HepG2 (cell line): ENCODE data around the gene IGDCC3. TPM values are rescaled to one million over a fixed set of nuclear protein-coding genes. Genes with fewer than 3 reads are reported as not detected.

Experiments used
- ARID4A ChIP-seq: sonication (generic); formaldehyde crosslinking; IDR thresholded peaks from 2 replicates; pipeline ENCODE4 v1.5.0; 2020; ENCODE audit warnings: mild to moderate bottlenecking, missing genetic modification reagents, borderline replicate concordance
- DPF2 ChIP-seq: sonication (generic); formaldehyde crosslinking; IDR thresholded peaks from 2 replicates; pipeline ENCODE4 v1.4.0; 2020; ENCODE audit warnings: mild to moderate bottlenecking, low read depth, missing genetic modification reagents, borderline replicate concordance
- HNRNPH1 ChIP-seq: fragments of 200-400 bp; formaldehyde crosslinking; optimal IDR thresholded peaks from 2 replicates; pipeline ENCODE3; 2017; ENCODE audit warnings: mild to moderate bottlenecking, low read depth, low read length
- KLF15 ChIP-seq: sonication (generic); formaldehyde crosslinking; IDR thresholded peaks from 2 replicates; pipeline ENCODE4 v1.8.1; 2023; ENCODE audit warnings: borderline replicate concordance, mild to moderate bottlenecking, inconsistent platforms, missing genetic modification reagents, mixed read lengths
- MAZ ChIP-seq, 2 experiments: sonication (generic) in 1 of 2; formaldehyde crosslinking in 1 of 2; IDR thresholded peaks; 2 replicates each; pipeline versions ENCODE4 v1.5.0 to v1.6.1; 2012 to 2020; ENCODE audit warnings: low read depth in 2 of 2, mild to moderate bottlenecking in 2 of 2, borderline replicate concordance in 1 of 2, improper control_type of control experiment in 1 of 2, low read length in 1 of 2, missing genetic modification reagents in 1 of 2, moderate library complexity in 1 of 2
- MYC ChIP-seq: sonication (generic); formaldehyde crosslinking; IDR thresholded peaks from 2 replicates; pipeline ENCODE4 v1.9.0; 2021; ENCODE audit warnings: missing genetic modification reagents, borderline replicate concordance
- NFKBIZ ChIP-seq: IDR thresholded peaks from 2 replicates; pipeline ENCODE4 v1.6.1; 2018; ENCODE audit warnings: missing genetic modification reagents, missing compliant biosample characterization
- NKX3-1 ChIP-seq: sonication (generic); formaldehyde crosslinking; IDR thresholded peaks from 2 replicates; pipeline ENCODE4 v1.5.0; 2020; ENCODE audit warnings: missing genetic modification reagents
- NR0B2 ChIP-seq: sonication (generic); formaldehyde crosslinking; IDR thresholded peaks from 2 replicates; pipeline ENCODE4 v1.4.0; 2020; ENCODE audit warnings: mild to moderate bottlenecking, missing genetic modification reagents
- PHB2 ChIP-seq: fragments of 450-650 bp; IDR thresholded peaks from 2 replicates; pipeline ENCODE4 v1.6.1; 2018; ENCODE audit not compliant: partially characterized antibody
- RFXAP ChIP-seq: sonication (generic); formaldehyde crosslinking; IDR thresholded peaks from 2 replicates; pipeline ENCODE4 v1.4.0; 2020; ENCODE audit warnings: missing genetic modification reagents, borderline replicate concordance
- SP1 ChIP-seq, 2 experiments: fragments of 450-650 bp in 1 of 2; sonication (generic) in 1 of 2; formaldehyde crosslinking in 1 of 2; IDR thresholded peaks; 2 replicates each; pipeline versions ENCODE4 v1.4.0 to v1.6.1; 2016 to 2020; ENCODE audit warnings: missing genetic modification reagents in 1 of 2
- TMF1 ChIP-seq: sonication (generic); formaldehyde crosslinking; IDR thresholded peaks from 2 replicates; pipeline ENCODE4 v1.8.1; 2022; ENCODE audit warnings: low read depth, missing genetic modification reagents
- TRAFD1 ChIP-seq: sonication (generic); formaldehyde crosslinking; IDR thresholded peaks from 2 replicates; pipeline ENCODE4 v1.5.1; 2020; ENCODE audit warnings: missing genetic modification reagents, mild to moderate bottlenecking, borderline replicate concordance
- YEATS4 ChIP-seq: sonication (generic); formaldehyde crosslinking; IDR thresholded peaks from 2 replicates; pipeline ENCODE4 v1.4.0; 2020; ENCODE audit warnings: missing genetic modification reagents, borderline replicate concordance
- ZFP36 ChIP-seq: fragments of 150-350 bp; IDR thresholded peaks from 2 replicates; pipeline ENCODE4 v1.6.1; 2018; ENCODE audit warnings: borderline replicate concordance, low read length, low read depth; ENCODE audit not compliant: partially characterized antibody
- ZNF263 ChIP-seq: sonication (generic); formaldehyde crosslinking; IDR thresholded peaks from 2 replicates; pipeline ENCODE4 v1.4.0; 2020; ENCODE audit warnings: missing genetic modification reagents
- ZNF343 ChIP-seq: sonication (generic); formaldehyde crosslinking; IDR thresholded peaks from 2 replicates; pipeline ENCODE4 v1.4.0; 2020; ENCODE audit warnings: mild to moderate bottlenecking, missing genetic modification reagents
- ZNF558 ChIP-seq: sonication (generic); formaldehyde crosslinking; IDR thresholded peaks from 2 replicates; pipeline ENCODE4 v1.9.0; 2022; ENCODE audit warnings: mild to moderate bottlenecking, missing genetic modification reagents, borderline replicate concordance
- ZNF563 ChIP-seq: sonication (generic); formaldehyde crosslinking; IDR thresholded peaks from 2 replicates; pipeline ENCODE4 v1.8.0; 2022; ENCODE audit warnings: mild to moderate bottlenecking, moderate library complexity, missing genetic modification reagents
- ZNF569 ChIP-seq: sonication (generic); formaldehyde crosslinking; IDR thresholded peaks from 2 replicates; pipeline ENCODE4 v1.5.0; 2020; ENCODE audit warnings: mild to moderate bottlenecking, missing genetic modification reagents, moderate library complexity, borderline replicate concordance
- polyA plus RNA-seq, 8 experiments: library from polyadenylated mRNA; depleted of rRNA in 3 of 8; stranded (reverse) in 7 of 8; unstranded in 1 of 8; fragments of >200 nt; fragmentation: Illumina TruSeq in 4 of 8; extraction: Trizol in 4 of 8; gene quantifications; 2 replicates each; pipeline versions ENCODE4 v1.2.1 to v1.2.3, GENCODE V29; 2011 to 2016; ENCODE audit warnings: low read depth in 4 of 8, missing spikeins in 1 of 8, mixed read lengths in 1 of 8; ENCODE audit not compliant: insufficient read depth in 1 of 8
- total RNA-seq, 5 experiments: library from RNA; depleted of rRNA; stranded (reverse); fragments of >200 nt; fragmentation: Illumina TruSeq; extraction: Trizol; gene quantifications; 2 replicates each; pipeline ENCODE4 v1.2.3, GENCODE V29; 2016; ENCODE audit warnings: low read depth in 1 of 5
- TF ChIP-seq, protein P1 (sequence below): IDR thresholded peaks from 2 replicates; pipeline ENCODE4 v1.6.1; 2012; ENCODE audit warnings: inconsistent platforms

The IGDCC3 gene
- total and polyA plus RNA-seq, 2 of the 13 experiments (the other 11 are each of a cell fraction or from before 2014, with no cell fraction given): 30.1 to 51.8 TPM

DNA sequence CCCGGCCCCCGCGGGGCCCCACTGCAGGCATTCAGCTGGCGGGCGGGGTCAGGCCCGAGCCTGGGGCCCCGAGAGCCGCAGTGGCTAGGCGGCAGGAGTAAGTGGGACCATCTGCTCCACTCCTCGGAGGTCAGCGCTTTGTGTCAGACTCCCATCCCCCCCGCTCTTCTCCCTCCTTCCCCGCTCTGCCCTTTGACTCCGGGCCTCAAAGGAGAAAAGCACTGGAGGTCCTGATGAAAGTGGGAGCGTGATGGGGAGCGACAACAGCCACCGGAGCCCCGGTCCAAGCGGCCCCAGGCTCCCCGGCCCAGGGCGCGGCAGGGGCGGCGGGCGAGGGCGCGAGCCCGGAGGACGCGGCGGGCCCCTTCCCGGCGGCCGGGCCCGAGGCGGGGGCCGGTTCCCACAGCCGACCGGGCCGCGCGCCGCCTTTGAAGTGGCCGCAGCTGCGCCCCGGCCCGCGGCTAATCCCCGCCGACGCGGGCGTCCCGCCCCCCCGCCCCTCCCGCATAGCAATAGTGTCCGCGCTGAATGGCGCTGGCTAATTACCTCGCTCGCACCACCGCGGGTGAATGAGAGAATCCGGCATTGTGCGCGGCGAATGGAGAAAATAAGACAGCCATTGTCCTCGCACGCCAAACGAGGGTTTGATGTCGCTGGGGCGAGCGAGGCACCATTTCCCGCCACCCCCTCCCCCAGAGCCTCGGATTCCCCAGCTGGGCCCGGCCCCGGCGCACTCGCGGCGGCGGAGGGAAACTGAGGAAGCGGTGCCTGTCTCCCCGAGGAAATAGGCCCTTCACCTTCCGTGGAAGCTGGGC lies 22.4 kb downstream of the IGDCC3 start (continued):
- TF ChIP-seq DPF2 (CRISPR knock-in tag) (no peak), MYC (CRISPR knock-in tag) (0 out of 2 replicates have a peak, but pooled peaks have one; percentile 39), ARID4A (CRISPR knock-in tag) (peak; percentile 44; the same call in 1 of the 2 replicates), TMF1 (CRISPR knock-in tag) (no peak), ZNF569 (CRISPR knock-in tag) (no peak), NKX3-1 (peak; percentile 45; the same call in 1 of the 2 replicates), RFXAP (CRISPR knock-in tag) (0 out of 2 replicates have a peak, but pooled peaks have one; percentile 48), SP1 (IDR thresholded peaks at IDR 0.05) (no peak), SP1 (CRISPR knock-in tag; IDR thresholded peaks at IDR 0.05) (no peak), YEATS4 (peak; percentile 42; the same call in 1 of the 2 replicates), ZNF563 (CRISPR knock-in tag) (no peak; the same call in 1 of the 2 replicates), ZFP36 (no peak), ZNF343 (CRISPR knock-in tag) (no peak), ZNF558 (CRISPR knock-in tag) (no peak), HNRNPH1 (no peak), NFKBIZ (CRISPR knock-in tag) (no peak), ZNF263 (CRISPR knock-in tag) (no peak), TRAFD1 (CRISPR knock-in tag) (no peak), MAZ (IDR thresholded peaks at IDR 0.05; ENCODE audit: borderline replicate concordance, low read depth, low read length) (no peak), MAZ (CRISPR knock-in tag; IDR thresholded peaks at IDR 0.05; ENCODE audit: low read depth) (0 out of 2 replicates have a peak, but pooled peaks have one; percentile 13), NR0B2 (CRISPR knock-in tag) (no peak), PHB2 (no peak), KLF15 (no peak)
- TF ChIP-seq, protein P1, sequence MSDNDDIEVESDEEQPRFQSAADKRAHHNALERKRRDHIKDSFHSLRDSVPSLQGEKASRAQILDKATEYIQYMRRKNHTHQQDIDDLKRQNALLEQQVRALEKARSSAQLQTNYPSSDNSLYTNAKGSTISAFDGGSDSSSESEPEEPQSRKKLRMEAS: peak; percentile 26; the same call in 1 of the 2 replicates
